HG02763 (cell line): ENCODE measurements around the gene MLF2.

Experiments used
- ATAC-seq: cut with Tn5 transposase; IDR thresholded peaks from one replicate; pipeline ENCODE4 v1.9.1; 2021; ENCODE audit warnings: mild to moderate bottlenecking, moderate library complexity; ENCODE audit not compliant: unreplicated experiment

Gene MLF2

DNA sequence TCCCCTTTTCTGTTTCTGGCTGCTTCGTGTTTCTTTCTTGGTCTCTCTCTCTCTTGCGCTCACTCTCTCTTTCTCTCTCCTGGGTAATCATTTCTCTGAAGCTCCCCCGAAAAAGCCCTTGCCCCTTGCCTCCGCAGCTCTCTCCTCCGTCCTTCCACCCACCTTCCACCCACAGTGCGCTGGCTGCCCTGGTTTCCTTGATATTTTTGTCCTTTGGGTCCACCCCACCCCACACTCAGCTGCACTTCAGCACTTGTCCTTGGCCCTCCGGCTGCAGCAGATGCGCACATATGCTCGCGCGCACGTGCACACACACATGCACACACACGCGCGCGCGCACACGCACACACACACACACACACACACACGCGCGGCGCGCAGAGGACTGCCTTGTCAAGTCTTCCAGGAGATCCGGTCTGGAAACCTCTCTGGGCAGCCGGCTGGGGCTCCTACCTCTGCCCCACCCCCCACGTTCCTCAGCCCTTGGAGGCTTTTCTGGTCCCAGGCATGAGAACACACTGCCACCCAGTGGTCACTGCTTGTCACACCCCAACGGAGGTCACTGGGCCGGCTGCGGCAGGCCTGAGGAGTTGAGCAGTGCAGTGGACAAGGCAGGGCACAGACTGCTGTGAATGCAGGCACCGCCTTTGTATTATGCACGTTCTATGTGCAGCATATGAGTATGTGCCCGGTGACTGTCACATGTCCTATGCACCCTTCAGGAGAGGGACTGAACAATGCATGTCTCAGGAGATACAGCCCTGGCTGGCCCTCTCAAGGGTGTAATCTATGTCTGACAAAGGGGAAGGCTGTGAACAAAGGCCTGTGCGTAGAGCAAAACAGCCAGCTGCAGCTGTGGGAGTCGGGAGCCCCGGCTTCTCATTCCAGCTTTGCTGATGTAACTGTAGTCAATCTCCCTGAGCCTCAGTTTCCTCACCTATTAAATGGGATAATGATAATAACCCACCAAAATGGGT lies 25.9 kb upstream of the MLF2 start:
- peak; percentile 76 for ATAC-seq

GRCh38 chr12:6778217-6778573 lies 25.3 kb upstream of the MLF2 start:
- no peak for ATAC-seq

DNA sequence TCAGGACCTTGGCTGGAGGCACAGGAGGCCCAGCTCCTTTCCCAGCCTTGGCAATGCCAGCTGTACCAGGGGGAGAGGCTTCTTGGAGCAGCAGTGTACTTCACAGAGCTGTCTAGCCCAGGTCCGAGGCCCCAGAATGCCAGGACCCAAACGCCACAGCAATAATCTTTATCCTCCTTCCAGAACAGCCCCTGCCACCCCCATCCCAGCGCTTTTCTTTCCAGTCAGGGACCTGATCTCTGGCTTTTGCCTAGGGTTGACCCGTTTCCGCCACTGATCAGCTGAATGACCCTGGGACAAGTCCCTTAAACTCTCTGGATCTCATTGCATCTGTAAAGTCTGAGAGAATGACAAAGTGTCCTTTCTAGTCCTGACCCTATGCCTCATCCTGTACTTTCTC lies 24.4 kb upstream of the MLF2 start:
- ATAC-seq = no peak

- no peak for ATAC-seq
These were observed 22.5 kb upstream of the MLF2 start for GRCh38 chr12:6775185-6776174.

DNA sequence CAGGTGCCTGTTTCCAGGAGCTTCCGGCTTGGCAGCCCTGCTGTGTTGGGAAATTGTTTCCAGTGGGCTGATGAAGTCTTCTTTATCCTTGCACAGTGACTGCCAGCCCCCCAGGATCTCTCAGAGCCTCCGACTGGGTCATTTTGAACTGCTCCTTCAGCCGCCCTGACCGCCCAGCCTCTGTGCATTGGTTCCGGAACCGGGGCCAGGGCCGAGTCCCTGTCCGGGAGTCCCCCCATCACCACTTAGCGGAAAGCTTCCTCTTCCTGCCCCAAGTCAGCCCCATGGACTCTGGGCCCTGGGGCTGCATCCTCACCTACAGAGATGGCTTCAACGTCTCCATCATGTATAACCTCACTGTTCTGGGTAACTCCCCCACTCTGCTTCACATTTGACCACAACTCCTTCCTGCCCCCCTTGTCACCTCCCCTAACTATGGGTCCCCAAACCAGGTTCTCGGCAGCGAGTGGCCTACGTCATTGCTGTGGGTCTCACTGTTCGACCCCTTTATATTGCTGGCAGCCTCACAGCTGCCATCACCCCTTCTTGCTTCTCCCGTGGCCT lies 21.6 kb upstream of the MLF2 start:
- no peak for ATAC-seq

DNA sequence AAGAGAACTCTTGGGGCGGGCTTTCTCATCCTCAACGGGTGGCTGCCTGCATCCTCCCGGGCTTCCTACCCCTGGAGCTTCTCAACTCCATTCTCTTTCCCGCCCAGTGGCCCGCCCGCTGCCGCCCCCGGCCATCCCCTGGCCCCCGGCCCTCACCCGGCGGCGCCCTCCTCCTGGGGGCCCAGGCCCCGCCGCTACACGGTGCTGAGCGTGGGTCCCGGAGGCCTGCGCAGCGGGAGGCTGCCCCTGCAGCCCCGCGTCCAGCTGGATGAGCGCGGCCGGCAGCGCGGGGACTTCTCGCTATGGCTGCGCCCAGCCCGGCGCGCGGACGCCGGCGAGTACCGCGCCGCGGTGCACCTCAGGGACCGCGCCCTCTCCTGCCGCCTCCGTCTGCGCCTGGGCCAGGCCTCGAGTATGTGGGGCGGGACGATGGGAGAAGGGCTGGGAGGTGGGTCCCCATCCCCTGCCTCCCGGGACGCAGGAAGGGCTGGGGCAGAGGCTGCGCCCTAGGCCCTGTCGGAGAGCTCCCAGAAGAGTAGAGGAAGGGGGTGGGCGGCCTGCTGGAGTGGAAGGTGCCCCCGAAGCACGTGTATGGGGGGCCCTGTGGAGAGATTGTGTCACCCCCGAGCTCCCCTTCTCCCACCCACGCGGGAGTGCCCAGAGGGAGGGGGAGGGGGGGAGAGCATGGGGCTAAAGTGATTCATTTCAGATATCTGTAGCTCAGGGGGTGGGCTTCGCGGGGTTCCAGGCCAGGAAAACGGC lies 20.8 kb upstream of the MLF2 start:
- no peak for ATAC-seq

DNA sequence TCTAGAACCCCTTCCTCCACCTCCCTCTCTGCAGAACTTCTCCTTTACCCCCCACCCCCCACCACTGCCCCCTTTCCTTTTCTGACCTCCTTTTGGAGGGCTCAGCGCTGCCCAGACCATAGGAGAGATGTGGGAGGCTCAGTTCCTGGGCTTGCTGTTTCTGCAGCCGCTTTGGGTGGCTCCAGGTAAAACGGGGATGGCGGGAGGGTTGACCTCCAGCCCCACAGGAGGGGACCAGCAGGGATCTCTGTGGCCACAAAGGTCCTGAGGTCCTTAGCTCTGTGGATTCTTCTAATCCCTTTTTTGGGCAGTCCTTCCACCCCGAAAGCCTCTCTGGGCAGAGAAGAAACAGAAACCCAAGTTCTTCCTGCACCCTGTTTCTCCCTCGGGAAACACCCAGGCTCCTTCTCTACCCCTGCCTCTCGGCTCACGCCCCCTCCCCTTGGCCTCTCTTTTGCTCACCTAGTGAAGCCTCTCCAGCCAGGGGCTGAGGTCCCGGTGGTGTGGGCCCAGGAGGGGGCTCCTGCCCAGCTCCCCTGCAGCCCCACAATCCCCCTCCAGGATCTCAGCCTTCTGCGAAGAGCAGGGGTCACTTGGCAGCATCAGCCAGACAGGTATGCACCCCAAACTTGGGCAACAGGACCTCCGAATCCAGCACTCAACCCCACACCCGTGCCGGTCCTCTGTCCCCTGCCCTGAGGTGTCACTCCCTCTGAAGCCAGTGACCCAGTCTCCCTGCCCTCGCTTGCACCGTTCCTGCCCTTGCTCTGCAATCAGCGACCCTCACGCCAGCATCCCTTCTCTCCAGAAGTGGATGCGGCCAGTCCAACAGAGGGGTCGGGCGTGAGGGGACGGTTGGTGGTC lies 20.0 kb upstream of the MLF2 start:
- no peak for ATAC-seq

DNA sequence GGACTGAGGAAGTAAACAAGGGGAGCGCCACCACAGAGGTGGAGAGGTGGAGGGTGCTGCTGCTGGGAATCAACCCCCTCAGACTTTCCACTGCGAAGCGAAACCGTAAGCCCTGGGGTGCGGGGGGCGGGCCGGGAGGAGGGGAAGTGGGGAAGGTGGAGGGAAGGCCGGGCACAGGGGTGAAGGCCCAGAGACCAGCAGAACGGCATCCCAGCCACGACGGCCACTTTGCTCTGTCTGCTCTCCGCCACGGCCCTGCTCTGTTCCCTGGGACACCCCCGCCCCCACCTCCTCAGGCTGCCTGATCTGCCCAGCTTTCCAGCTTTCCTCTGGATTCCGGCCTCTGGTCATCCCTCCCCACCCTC lies 19.4 kb upstream of the MLF2 start, which contains the start of gene LAG3:
Gene LAG3, plus strand, starts transcription at position 190 of the 365 bp plus-strand sequence. CDS start 333 bp downstream, outside the sequence.
- no peak for ATAC-seq

DNA sequence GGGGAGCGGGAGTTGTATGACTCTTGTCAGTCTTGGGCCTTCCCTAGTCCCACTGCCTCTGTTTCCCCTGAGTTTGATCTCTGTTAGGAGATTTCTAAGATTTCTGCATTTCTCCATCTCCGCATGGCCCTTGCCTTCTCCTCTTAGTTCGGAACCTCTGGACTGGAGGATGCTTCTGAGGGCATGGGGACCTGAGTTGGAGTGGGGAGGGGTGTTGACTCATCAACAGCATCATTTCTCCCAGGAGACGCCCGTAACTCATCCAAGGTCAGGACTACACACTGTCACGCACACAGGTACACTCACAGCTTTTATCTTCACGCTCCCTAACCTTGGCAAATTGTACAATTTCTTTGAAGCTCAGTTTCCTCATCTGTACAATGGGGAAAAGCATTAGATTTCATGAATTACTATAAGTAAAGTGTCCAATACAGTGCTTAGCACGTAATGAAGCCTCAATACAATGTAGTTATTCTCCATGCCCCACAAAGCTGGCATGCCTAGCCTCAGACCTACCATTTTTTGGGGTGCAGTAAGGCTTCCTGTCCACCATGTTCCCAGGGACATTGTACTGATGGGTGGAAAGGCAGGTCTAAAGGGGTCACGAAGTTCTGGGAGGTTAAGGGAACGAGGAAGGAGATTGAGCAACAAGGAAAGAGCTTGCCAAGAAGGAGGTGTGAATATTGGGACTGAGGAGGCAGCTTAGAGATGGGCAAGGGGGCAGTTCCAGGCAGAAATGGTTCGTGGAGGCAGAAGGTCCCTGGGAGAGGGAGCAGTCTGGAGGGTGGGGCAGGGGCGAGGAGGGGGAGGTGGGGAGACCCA lies 18.8 kb upstream of the MLF2 start:
- no peak for ATAC-seq

DNA sequence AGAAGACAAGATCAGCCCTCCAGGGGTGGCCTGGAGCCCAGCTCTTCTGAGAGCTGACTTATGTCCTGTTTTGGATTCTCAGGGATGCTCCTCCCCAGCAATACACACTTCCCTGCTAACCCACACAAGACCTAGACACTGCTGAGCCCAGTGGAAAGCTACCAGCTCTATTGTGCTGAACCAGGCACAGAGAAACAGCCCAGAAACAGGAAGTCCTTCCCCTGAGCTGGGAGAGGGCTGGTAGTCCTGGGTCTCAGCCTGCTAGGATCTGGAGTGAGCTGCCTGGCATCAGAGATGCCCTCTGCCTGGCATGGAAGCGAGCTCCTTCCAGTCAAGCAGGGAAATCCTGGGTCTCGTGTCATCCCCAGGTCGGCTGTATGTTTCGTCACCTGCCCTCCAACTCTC lies 18.2 kb upstream of the MLF2 start:
- ATAC-seq = no peak

- no peak for ATAC-seq
These were observed 17.7 kb upstream of the MLF2 start for GRCh38 chr12:6770600-6770999.

DNA sequence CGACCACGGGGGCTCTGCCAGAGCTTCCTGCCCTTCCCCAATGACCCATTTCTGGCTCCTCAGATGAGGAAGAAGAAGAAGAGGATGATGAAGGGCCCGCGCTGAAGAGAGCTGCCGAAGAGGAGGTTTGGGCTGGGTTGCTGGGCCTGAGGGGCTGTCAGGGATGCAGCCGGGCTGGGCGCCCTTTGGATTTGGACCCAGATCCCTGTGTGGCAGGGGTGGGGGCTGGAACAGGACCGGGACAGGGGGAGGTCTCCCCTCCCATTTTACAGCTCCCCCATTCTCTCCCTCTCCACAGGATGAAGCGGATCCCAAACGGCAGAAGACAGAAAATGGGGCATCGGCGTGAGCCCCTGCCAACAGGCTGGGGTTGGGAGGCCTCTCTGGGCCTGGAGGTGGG lies 17.2 kb upstream of the MLF2 start:
- ATAC-seq = no peak

DNA sequence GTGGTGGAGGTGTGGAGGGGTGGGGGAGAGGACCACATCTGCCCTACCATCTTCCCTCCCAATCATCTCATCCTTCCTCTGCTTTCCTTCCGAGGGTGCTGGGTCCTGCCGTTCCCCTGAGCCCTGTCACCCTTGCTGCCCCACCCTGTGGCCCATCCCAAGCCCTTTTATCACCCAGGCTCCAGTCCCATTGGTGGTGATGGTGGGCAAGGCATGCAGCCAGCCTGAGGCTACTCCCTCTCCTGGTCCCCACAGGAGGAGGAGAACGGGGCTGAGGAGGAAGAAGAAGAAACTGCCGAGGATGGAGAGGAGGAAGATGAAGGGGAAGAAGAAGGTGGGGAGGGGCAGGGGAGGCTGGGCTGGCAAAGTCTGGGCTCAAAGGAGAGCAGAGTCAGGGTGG lies 16.7 kb upstream of the MLF2 start:
- no peak for ATAC-seq

- no peak for ATAC-seq
These were observed 16.0 kb upstream of the MLF2 start for GRCh38 chr12:6768990-6769389.

DNA sequence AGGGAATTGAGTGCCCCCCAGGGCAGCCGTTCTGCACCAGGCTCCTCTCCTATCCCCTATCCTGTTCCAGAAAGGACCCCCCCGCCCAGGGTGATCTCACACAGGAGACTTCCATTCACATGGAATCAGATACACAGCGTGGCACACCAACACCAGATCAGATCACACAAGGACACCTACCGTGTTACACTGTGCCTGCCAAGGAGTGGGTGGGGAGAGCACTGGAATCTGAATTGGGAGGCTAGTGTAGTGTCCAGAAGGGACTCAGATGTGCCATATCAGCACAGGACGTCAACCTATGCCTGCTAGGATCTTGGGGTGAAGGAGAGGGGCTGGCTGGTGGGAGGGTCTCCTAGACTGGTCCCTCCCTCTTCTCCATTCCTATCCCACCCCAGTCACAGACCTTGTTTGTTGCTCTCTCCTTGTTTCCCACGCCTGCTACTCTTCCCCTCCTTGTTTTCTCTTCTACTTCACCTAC lies 15.5 kb upstream of the MLF2 start:
- no peak for ATAC-seq

- no peak for ATAC-seq
These were observed 14.7 kb upstream of the MLF2 start for GRCh38 chr12:6767353-6768319.

GRCh38 chr12:6766651-6767349 lies 13.9 kb upstream of the MLF2 start:
- ATAC-seq = peak; percentile 43
